ENCODE data around the gene RBM47.
A peak's percentile ranks its signal among the peaks of the same experiment; 100 is the strongest.

RBM47 gene

DNA sequence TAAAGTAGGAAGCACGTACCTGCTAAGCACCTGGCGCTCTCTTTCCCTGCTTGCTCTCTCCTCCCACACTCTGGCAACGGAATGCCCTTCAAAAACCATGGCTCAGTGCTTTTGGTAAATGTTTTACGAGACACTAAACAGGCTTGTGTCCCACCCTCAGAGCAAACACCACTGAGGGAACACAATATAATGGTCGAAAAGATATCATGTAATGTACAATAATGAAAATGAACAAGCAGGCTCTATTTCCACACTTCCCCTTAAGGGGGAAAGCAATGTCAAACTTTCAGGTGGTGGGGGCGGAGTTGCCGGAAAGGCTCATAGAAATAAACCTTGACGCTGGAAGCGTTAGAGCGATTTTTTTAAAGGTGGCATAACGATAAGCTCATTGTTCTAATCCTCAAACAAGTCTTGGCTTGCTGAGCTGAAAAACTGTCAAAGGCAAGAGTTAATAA, 115.1 kb downstream of the RBM47 start:
- TF ChIP-seq, protein P1, sequence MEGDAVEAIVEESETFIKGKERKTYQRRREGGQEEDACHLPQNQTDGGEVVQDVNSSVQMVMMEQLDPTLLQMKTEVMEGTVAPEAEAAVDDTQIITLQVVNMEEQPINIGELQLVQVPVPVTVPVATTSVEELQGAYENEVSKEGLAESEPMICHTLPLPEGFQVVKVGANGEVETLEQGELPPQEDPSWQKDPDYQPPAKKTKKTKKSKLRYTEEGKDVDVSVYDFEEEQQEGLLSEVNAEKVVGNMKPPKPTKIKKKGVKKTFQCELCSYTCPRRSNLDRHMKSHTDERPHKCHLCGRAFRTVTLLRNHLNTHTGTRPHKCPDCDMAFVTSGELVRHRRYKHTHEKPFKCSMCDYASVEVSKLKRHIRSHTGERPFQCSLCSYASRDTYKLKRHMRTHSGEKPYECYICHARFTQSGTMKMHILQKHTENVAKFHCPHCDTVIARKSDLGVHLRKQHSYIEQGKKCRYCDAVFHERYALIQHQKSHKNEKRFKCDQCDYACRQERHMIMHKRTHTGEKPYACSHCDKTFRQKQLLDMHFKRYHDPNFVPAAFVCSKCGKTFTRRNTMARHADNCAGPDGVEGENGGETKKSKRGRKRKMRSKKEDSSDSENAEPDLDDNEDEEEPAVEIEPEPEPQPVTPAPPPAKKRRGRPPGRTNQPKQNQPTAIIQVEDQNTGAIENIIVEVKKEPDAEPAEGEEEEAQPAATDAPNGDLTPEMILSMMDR (conservative IDR thresholded peaks at IDR 0.05; ENCODE audit: low read depth, low read length) = no peak
- no peak for DNase-seq (ENCODE audit: low read depth)
- peak overlapping the region; percentile 39 for H3K4me3 ChIP-seq (ENCODE audit: low read length)

DNA sequence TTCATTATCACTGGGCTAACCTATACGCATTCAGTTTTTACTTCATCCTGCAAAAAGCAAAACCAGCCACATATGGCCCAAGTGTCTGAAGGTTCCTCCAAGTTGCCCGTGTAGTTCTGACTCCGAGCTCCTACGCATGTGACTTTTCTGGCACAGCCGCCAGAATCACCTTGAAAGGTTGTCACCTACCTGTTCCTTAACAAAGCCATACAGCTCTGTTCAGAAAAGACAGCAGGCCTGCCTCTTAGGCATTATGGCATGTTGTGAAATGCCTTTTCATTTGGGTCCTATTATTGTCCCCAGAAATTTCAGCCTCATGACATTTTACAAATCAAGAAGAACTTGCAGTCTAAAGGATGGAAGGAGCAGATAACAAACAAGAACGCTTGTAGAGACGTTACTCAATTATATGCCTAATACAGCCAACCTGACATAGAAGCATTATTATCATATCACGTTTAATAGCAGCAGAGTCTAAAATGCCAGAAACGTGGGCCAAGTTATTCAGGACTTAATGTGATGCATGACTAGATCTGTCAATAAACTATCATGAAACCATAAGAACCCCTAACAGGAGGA, 118.5 kb downstream of the RBM47 start:
- no peak overlapping the region for H3K4me3 ChIP-seq (ENCODE audit: low read length)
- TF ChIP-seq, protein P1 (conservative IDR thresholded peaks at IDR 0.05; ENCODE audit: low read depth, low read length) = no peak

DNA sequence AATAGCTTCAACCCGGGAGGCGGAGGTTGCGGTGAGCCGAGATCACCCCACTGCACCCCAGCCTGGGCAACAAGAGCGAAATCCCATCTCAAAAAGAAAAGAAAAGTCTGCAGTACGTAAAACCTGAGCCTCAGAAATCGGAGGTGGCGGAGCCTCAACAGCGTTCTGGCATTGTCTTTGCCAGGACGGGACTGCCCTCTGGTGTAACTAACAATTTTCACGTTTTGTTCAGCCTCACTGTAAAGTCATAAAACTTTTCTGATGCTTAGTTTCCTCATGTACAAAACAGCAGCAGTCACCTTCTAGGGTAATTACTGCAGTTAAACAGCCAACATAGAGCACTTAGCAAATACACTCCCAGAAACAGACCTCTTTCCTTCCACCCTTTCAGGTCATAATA, 121.7 kb downstream of the RBM47 start:
- TF ChIP-seq, protein P1 (conservative IDR thresholded peaks at IDR 0.05; ENCODE audit: low read depth, low read length) = no peak
- no peak overlapping the region for H3K4me3 ChIP-seq (ENCODE audit: low read length)
- DNase-seq (ENCODE audit: low read depth) = no peak

More for the DNA sequence above, 118.5 kb downstream of the RBM47 start:
- DNase-seq (ENCODE audit: low read depth) = no peak

DNA sequence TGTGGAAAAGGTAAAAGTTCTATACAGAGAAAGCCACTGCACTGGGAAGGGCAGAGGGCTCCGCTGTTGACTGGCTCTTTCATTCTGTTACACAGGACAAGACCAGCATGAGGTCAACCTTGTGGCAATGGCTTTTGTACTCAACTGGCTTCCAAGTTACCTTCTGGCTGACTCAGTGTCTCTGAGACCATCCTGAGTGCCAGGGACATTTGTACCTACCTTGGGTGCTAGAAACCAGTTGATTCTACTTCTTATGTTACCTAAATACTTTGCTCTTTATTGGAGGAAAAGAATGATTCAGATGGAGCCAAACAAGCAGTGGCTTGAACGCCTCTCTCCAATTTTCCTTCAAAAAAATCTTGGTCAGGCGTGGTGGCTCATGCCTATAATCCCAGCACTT, 123.2 kb downstream of the RBM47 start:
- TF ChIP-seq, protein P1 (conservative IDR thresholded peaks at IDR 0.05; ENCODE audit: low read depth, low read length) = no peak
- H3K4me3 ChIP-seq (ENCODE audit: low read length) = no peak overlapping the region
- no peak for DNase-seq (ENCODE audit: low read depth)

DNA sequence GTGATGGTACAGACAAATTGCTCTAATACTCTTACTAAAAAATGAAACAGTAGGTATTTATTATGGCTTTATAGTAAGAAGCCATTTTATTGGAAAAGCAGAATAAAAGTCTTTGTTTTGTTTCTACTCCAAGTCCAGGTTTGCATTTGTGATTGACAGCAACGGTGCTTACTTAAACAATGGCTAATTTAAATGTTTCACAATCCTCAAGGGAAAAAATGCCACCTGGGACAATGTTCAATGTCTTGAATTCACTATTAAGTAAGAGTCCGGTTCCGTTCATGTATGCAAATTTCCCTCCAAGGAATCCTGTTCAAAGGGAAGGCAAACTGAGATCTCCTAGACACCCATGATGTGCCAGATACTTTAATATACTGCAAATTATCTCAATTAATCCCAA, 123.6 kb downstream of the RBM47 start:
- TF ChIP-seq, protein P1 (conservative IDR thresholded peaks at IDR 0.05; ENCODE audit: low read depth, low read length) = no peak
- no peak for DNase-seq (ENCODE audit: low read depth)
- H3K4me3 ChIP-seq (ENCODE audit: low read length) = no peak overlapping the region

DNA sequence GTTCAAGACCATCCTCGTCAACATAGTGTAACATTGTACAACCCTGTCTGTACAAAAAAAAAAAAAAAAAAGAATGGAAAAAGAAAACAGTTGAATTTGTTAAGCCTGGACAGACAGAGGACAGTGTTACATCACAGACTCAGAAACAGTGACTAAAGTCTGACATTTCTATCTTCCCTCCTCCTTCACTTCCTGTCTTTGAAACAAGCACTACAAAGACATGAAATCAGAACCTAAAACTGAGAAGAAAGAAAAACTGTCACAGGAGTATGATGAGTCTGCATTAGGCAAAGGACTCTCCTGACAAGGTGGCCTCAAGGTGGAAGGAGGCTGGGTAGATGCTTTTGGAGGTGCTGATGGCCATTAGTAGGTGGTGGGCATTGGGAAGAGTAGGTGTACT, 126.7 kb downstream of the RBM47 start:
- H3K4me3 ChIP-seq (ENCODE audit: low read length) = no peak overlapping the region
- TF ChIP-seq, protein P1 (conservative IDR thresholded peaks at IDR 0.05; ENCODE audit: low read depth, low read length) = no peak
- DNase-seq (ENCODE audit: low read depth) = no peak

DNA sequence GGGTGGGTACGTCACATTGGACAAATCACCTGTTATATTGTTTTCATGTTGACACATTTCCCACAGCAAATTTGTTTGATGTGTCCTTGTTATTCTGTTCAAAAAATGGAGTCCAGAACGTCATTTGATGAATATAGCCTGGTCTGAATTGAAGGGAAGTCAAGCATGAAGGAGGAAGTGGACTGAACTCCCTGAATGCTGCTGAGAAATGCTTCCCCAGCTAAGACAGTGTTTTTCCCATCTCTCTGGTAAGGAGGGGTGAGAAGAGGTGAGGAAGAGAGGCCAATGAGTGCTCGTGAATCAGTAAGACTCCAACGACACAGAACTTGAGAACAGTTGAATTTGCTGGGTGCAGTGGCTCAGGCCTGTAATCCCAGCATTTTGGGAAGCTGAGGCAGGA, 127.4 kb downstream of the RBM47 start:
- DNase-seq (ENCODE audit: low read depth) = no peak
- TF ChIP-seq, protein P1 (conservative IDR thresholded peaks at IDR 0.05; ENCODE audit: low read depth, low read length) = no peak
- no peak overlapping the region for H3K4me3 ChIP-seq (ENCODE audit: low read length)

Data from retinal pigment epithelial cell (primary cell).